Nephron progenitor cell (in vitro differentiated cells): ENCODE data around the gene FER1L5.

ENCODE experiments used
- DNase-seq: peaks from one replicate; pipeline ENCODE4 v3.0.0; 2021
- H3K27ac Mint-ChIP-seq: 2 replicates; pipeline ENCODE4 v1.8.0; 2021; ENCODE audit warnings: mild to moderate bottlenecking, moderate library complexity, mixed read lengths
- H3K27me3 Mint-ChIP-seq: 2 replicates; pipeline ENCODE4 v1.8.0; 2021; ENCODE audit warnings: mild to moderate bottlenecking, low read depth, mixed read lengths; ENCODE audit not compliant: poor library complexity
- H3K36me3 Mint-ChIP-seq: 2 replicates; pipeline ENCODE4 v1.8.0; 2021; ENCODE audit warnings: low read depth, mixed read lengths
- H3K4me1 Mint-ChIP-seq: 2 replicates; pipeline ENCODE4 v1.8.0; 2021; ENCODE audit warnings: mixed read lengths
- H3K4me3 Mint-ChIP-seq: 2 replicates; pipeline ENCODE4 v1.8.0; 2021; ENCODE audit warnings: mild to moderate bottlenecking, moderate library complexity, mixed read lengths
- H3K9me3 Mint-ChIP-seq: 2 replicates; pipeline ENCODE4 v1.8.0; 2021; ENCODE audit warnings: mild to moderate bottlenecking, moderate library complexity, mixed read lengths
- CTCF ChIP-seq: fragments of 200-600 bp; sonication (generic); IDR thresholded peaks from 2 replicates; pipeline ENCODE4 v1.5.0; 2021; ENCODE audit warnings: antibody characterized with exemption

Gene FER1L5

GRCh38 chr2:96601382-96602292, 40.9 kb upstream of the FER1L5 start:
- Mint-ChIP-seq H3K9me3 (no peaks in the 10 kb centered on the region), H3K4me3 (no peak overlapping the region), H3K4me1 (no peaks in the 10 kb centered on the region), H3K27me3 (no peaks in the 10 kb centered on the region), H3K36me3 (peaks cover 73% of the 10 kb centered on the region), H3K27ac (no peak overlapping the region)
- DNase-seq = no peak
- no peak for TF ChIP-seq CTCF

GRCh38 chr2:96602330-96602823, 40.2 kb upstream of the FER1L5 start:
- no peaks in the 10 kb centered on the region for H3K27me3 Mint-ChIP-seq
- no peaks in the 10 kb centered on the region for H3K4me1 Mint-ChIP-seq
- no peak overlapping the region for H3K27ac Mint-ChIP-seq
- H3K9me3 Mint-ChIP-seq = no peaks in the 10 kb centered on the region
- no peak for TF ChIP-seq CTCF
- peaks cover 80% of the 10 kb centered on the region for H3K36me3 Mint-ChIP-seq
- no peak for DNase-seq
- no peak overlapping the region for H3K4me3 Mint-ChIP-seq

- Mint-ChIP-seq H3K4me3 (no peak overlapping the region), H3K4me1 (no peaks in the 10 kb centered on the region), H3K9me3 (no peaks in the 10 kb centered on the region), H3K27ac (no peak overlapping the region), H3K27me3 (no peaks in the 10 kb centered on the region), H3K36me3 (peaks cover 82% of the 10 kb centered on the region)
- no peak for DNase-seq
- TF ChIP-seq CTCF = no peak
Observed at GRCh38 chr2:96604104-96604503, 38.5 kb upstream of the FER1L5 start.

DNA sequence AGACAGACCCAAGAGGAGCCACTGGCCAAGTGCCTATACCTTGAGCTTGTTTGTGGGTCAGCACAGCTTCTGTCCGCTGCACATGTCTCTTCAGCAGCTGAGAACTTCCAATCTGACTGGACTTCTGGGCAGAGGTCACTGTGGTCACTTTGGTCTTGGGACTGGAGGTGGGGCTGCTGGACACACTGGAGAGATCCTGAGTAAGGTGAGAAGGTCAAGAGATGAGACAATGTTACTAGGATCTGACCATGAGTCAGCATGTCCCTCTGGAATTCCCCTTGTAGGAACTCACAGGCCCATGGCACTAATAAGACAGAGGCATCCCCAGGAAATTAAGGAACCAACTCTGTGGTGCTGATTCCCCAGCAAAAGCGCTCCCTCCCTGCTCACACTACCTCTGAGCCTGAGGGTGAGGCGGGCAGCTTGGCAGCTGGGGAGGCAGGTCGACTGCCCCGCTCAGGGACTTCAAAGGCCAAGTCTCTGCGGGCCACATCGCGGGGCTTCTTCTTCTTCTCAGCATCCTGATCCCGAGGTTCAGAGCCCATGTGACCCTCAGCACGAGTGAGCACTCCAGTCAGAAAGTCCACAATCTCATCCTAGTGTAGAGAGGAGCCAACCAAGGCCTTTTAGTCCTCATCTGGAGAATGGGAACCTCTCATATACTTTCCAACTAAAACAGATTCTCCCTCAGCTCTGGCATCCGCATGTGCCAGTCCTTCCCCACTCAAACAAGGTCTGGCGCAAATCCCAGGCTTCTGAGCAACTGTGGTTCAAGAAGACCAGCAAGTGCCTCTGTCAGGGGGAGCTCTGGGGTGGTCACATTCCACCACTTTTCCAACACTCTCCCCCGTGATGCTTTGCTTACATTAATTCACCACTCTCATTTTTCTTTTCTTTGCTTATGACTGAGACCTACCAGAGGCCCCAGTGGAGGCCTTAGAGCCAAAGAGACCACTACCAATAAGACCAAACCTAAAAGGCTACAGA, 33.8 kb upstream of the FER1L5 start:
- no peak for DNase-seq
- Mint-ChIP-seq H3K4me1 (no peaks in the 10 kb centered on the region), H3K27me3 (no peaks in the 10 kb centered on the region), H3K4me3 (no peak overlapping the region), H3K9me3 (no peaks in the 10 kb centered on the region), H3K27ac (no peak overlapping the region), H3K36me3 (peaks cover 88% of the 10 kb centered on the region)
- TF ChIP-seq CTCF = no peak

DNA sequence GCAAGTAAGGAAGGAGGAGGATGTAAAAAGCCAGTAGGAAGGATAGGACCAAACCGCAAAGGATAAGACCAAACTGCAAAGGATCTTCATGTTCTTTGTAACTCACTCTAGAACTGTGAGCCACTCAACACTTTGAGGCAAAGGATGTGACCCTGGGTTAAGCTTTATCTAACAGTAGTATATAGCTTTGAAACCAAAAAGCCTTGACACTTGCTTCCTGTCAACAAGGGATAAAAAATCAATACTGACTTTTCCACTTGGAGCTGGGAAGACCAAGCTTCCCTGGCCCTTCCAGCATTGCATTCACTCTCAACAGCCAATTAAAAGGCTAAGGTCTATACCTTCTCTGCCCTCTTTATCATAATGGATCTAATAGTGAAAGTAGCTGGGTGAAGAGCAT, 26.4 kb upstream of the FER1L5 start:
- H3K27ac Mint-ChIP-seq = no peak overlapping the region
- H3K27me3 Mint-ChIP-seq = no peaks in the 10 kb centered on the region
- H3K4me3 Mint-ChIP-seq = no peak overlapping the region

More for the DNA sequence above, 26.4 kb upstream of the FER1L5 start:
- Mint-ChIP-seq H3K4me1 (no peaks in the 10 kb centered on the region), H3K9me3 (no peaks in the 10 kb centered on the region), H3K36me3 (peaks cover 65% of the 10 kb centered on the region)
- no peak for DNase-seq
- no peak for TF ChIP-seq CTCF
